Stomach smooth muscle (tissue), 2 donors: Measurements from ENCODE around the gene INCENP.

ENCODE experiments used
- H3K27ac ChIP-seq: one replicate; pipeline ENCODE4 v1.7.0; 2013; ENCODE audit warnings: mild to moderate bottlenecking, low read length, inconsistent platforms
- H3K27me3 ChIP-seq, 2 donors: one replicate each; pipeline ENCODE4 v1.7.0; 2013; ENCODE audit warnings: low read length in 2 of 2; ENCODE audit not compliant: insufficient read depth in 2 of 2, control insufficient read depth in 1 of 2
- H3K36me3 ChIP-seq, 2 donors: one replicate each; pipeline ENCODE4 v1.7.0; 2013; ENCODE audit warnings: low read length in 2 of 2; ENCODE audit not compliant: control insufficient read depth in 2 of 2, insufficient read depth in 2 of 2
- H3K4me1 ChIP-seq: one replicate; pipeline ENCODE4 v1.7.0; 2013; ENCODE audit warnings: low read length; ENCODE audit not compliant: control insufficient read depth, insufficient read depth
- H3K4me3 ChIP-seq, 2 donors: one replicate each; pipeline ENCODE4 v1.7.0; 2013; ENCODE audit warnings: low read length in 2 of 2
- H3K9ac ChIP-seq, 2 donors: one replicate each; pipeline ENCODE4 v1.7.0; 2013; ENCODE audit warnings: low read length in 2 of 2, mild to moderate bottlenecking in 1 of 2
- H3K9me3 ChIP-seq, 2 donors: one replicate each; pipeline ENCODE4 v1.7.0; 2013; ENCODE audit warnings: low read length in 2 of 2; ENCODE audit not compliant: control insufficient read depth in 2 of 2
- donor health status: healthy.
- donor health status: Pancreatic carcinoma.

The INCENP gene

GRCh38 chr11:62104816-62105653 lies 18.8 kb upstream of the INCENP start:
- Histone ChIP-seq H3K4me1 (peaks cover 7% of the 10 kb centered on the region), H3K9ac (peak overlapping the region; percentile 18 to 69), H3K36me3 (no peaks in the 10 kb centered on the region), H3K27ac (peak overlapping the region; percentile 79), H3K4me3 (peak overlapping the region; percentile 28 to 66), H3K27me3 (no peaks in the 10 kb centered on the region), H3K9me3 (no peaks in the 10 kb centered on the region)

- H3K4me3 ChIP-seq, result peak overlapping the region; percentile 28 to 66
- no peaks in the 10 kb centered on the region for H3K9me3 ChIP-seq
- H3K36me3 ChIP-seq, result no peaks in the 10 kb centered on the region
- peaks cover 7% of the 10 kb centered on the region for H3K4me1 ChIP-seq
- H3K27me3 ChIP-seq, result no peaks in the 10 kb centered on the region
- H3K9ac ChIP-seq, result peak overlapping the region; percentile 18 to 69
- peak overlapping the region; percentile 79 for H3K27ac ChIP-seq
Observed at GRCh38 chr11:62105667-62106191, 18.1 kb upstream of the INCENP start.

GRCh38 chr11:62108017-62108750 lies 15.6 kb upstream of the INCENP start:
- Histone ChIP-seq H3K4me3 (no peak overlapping the region), H3K27ac (no peak overlapping the region), H3K9ac (no peak overlapping the region), H3K36me3 (no peaks in the 10 kb centered on the region), H3K4me1 (peaks cover 11% of the 10 kb centered on the region), H3K9me3 (no peaks in the 10 kb centered on the region), H3K27me3 (no peaks in the 10 kb centered on the region)

GRCh38 chr11:62108971-62109404 lies 14.8 kb upstream of the INCENP start:
- no peak overlapping the region for H3K27ac ChIP-seq
- peaks cover 11% of the 10 kb centered on the region for H3K4me1 ChIP-seq
- no peak overlapping the region for H3K4me3 ChIP-seq
- H3K36me3 ChIP-seq, result no peaks in the 10 kb centered on the region
- H3K9me3 ChIP-seq, result no peaks in the 10 kb centered on the region
- H3K27me3 ChIP-seq, result no peaks in the 10 kb centered on the region
- no peak overlapping the region for H3K9ac ChIP-seq

GRCh38 chr11:62115085-62115694 lies 8.6 kb upstream of the INCENP start:
- H3K27ac ChIP-seq, result no peak overlapping the region
- no peaks in the 10 kb centered on the region for H3K27me3 ChIP-seq
- no peak overlapping the region for H3K4me3 ChIP-seq
- H3K4me1 ChIP-seq, result peaks cover 4% of the 10 kb centered on the region
- no peaks in the 10 kb centered on the region for H3K9me3 ChIP-seq
- H3K9ac ChIP-seq, result no peak overlapping the region
- no peaks in the 10 kb centered on the region for H3K36me3 ChIP-seq

- Histone ChIP-seq H3K9me3 (no peaks in the 10 kb centered on the region), H3K27ac (no peak overlapping the region), H3K36me3 (no peaks in the 10 kb centered on the region)
Observed at GRCh38 chr11:62116451-62116850, 7.4 kb upstream of the INCENP start.

GRCh38 chr11:62119569-62119968 lies 4.2 kb upstream of the INCENP start:
- H3K9me3 ChIP-seq, result no peaks in the 10 kb centered on the region
- H3K27ac ChIP-seq, result no peak overlapping the region
- no peak overlapping the region for H3K4me3 ChIP-seq
- H3K4me1 ChIP-seq, result peaks cover 5% of the 10 kb centered on the region
- H3K9ac ChIP-seq, result no peak overlapping the region
- no peaks in the 10 kb centered on the region for H3K27me3 ChIP-seq
- no peaks in the 10 kb centered on the region for H3K36me3 ChIP-seq

More at GRCh38 chr11:62116451-62116850, 7.4 kb upstream of the INCENP start:
- Histone ChIP-seq H3K4me1 (peaks cover 4% of the 10 kb centered on the region), H3K9ac (no peak overlapping the region), H3K27me3 (no peaks in the 10 kb centered on the region), H3K4me3 (no peak overlapping the region)

GRCh38 chr11:62120001-62120400 lies 3.8 kb upstream of the INCENP start:
- no peaks in the 10 kb centered on the region for H3K27me3 ChIP-seq
- peaks cover 9% of the 10 kb centered on the region for H3K4me1 ChIP-seq
- no peak overlapping the region for H3K4me3 ChIP-seq
- H3K27ac ChIP-seq, result no peak overlapping the region
- H3K9ac ChIP-seq, result no peak overlapping the region
- H3K9me3 ChIP-seq, result no peaks in the 10 kb centered on the region
- no peaks in the 10 kb centered on the region for H3K36me3 ChIP-seq

GRCh38 chr11:62120431-62120830 lies 3.4 kb upstream of the INCENP start:
- peaks cover 13% of the 10 kb centered on the region for H3K4me1 ChIP-seq
- no peaks in the 10 kb centered on the region for H3K27me3 ChIP-seq
- no peak overlapping the region for H3K9ac ChIP-seq
- H3K4me3 ChIP-seq, result no peak overlapping the region
- H3K9me3 ChIP-seq, result no peaks in the 10 kb centered on the region
- no peak overlapping the region for H3K27ac ChIP-seq
- H3K36me3 ChIP-seq, result no peaks in the 10 kb centered on the region

- Histone ChIP-seq H3K27me3 (no peaks in the 10 kb centered on the region), H3K4me3 (no peak overlapping the region), H3K4me1 (peaks cover 13% of the 10 kb centered on the region), H3K9me3 (no peaks in the 10 kb centered on the region), H3K27ac (no peak overlapping the region), H3K9ac (no peak overlapping the region), H3K36me3 (no peaks in the 10 kb centered on the region)
Observed at GRCh38 chr11:62122076-62122475, 1.7 kb upstream of the INCENP start.
